Calu3 (cell line): Measurements from ENCODE around the gene FZR1. TPM values are rescaled to one million over a fixed set of nuclear protein-coding genes. Genes with fewer than 3 reads are reported as not detected.

Source experiments
- BruUV-seq: library from RNA; stranded (reverse); fragments of 400-500 nt; replicated peaks from 2 replicates; lab custom pipeline; 2021; lab: Mats Ljungman, UMichigan
- CTCF ChIA-PET: fragments of 300-600 bp; sonication (Branson Sonifier 250); formaldehyde crosslinking; loops from one replicate; lab custom pipeline; 2022; ENCODE audit warnings: antibody characterized with exemption; lab: Charles Lee
- DNase-seq: peaks from one replicate; pipeline ENCODE4 v3.0.0; 2022
- H3K27ac Mint-ChIP-seq: one replicate; pipeline ENCODE4 v1.8.0; 2022; ENCODE audit warnings: mixed read lengths; ENCODE audit not compliant: unreplicated experiment
- H3K27me3 Mint-ChIP-seq: one replicate; pipeline ENCODE4 v1.8.0; 2022; ENCODE audit warnings: mixed read lengths; ENCODE audit not compliant: unreplicated experiment
- H3K36me3 Mint-ChIP-seq: one replicate; pipeline ENCODE4 v1.8.0; 2022; ENCODE audit warnings: mild to moderate bottlenecking, moderate library complexity, mixed read lengths; ENCODE audit not compliant: insufficient read depth, unreplicated experiment
- H3K4me1 Mint-ChIP-seq: one replicate; pipeline ENCODE4 v1.8.0; 2022; ENCODE audit warnings: mild to moderate bottlenecking, low read depth, mixed read lengths; ENCODE audit not compliant: unreplicated experiment
- H3K4me3 Mint-ChIP-seq: one replicate; pipeline ENCODE4 v1.8.0; 2022; ENCODE audit warnings: mild to moderate bottlenecking, low read depth, moderate library complexity, mixed read lengths; ENCODE audit not compliant: unreplicated experiment
- H3K9me3 Mint-ChIP-seq: one replicate; pipeline ENCODE4 v1.8.0; 2022; ENCODE audit warnings: low read depth, mixed read lengths; ENCODE audit not compliant: unreplicated experiment
- CTCF ChIP-seq: fragments of 200-600 bp; IDR thresholded peaks from one replicate; pipeline ENCODE4 v1.8.0; 2022; ENCODE audit warnings: antibody characterized with exemption; ENCODE audit not compliant: unreplicated experiment
- intact Hi-C: fragments of 100-400 bp; cut with micrococcal nuclease; formaldehyde crosslinking; loops from one replicate; pipeline ENCODE4 v1.10.0; 2022; ENCODE audit not compliant: unreplicated experiment
- total RNA-seq: library from RNA; stranded (reverse); gene quantifications from 2 replicates; pipeline ENCODE4 v1.2.3, GENCODE V29; 2022

The FZR1 gene
- total RNA-seq, 1 experiment from 2014 or later, result 33.1 TPM

- no TSS peak for BruUV-seq
- H3K4me3 Mint-ChIP-seq, result no peak overlapping the region
- H3K36me3 Mint-ChIP-seq, result peaks cover 14% of the 10 kb centered on the region
- DNase-seq, result no peak
- no peaks in the 10 kb centered on the region for H3K4me1 Mint-ChIP-seq
- H3K27me3 Mint-ChIP-seq, result peaks cover 16% of the 10 kb centered on the region
- H3K27ac Mint-ChIP-seq, result no peak overlapping the region
- intact Hi-C loops, result no loop called here
- CTCF ChIA-PET, result no interaction called here
- no peak for TF ChIP-seq CTCF
- H3K9me3 Mint-ChIP-seq, result peaks cover 2% of the 10 kb centered on the region
These were observed 38.5 kb upstream of the FZR1 start for GRCh38 chr19:3467437-3468198.

- peaks cover 16% of the 10 kb centered on the region for H3K27me3 Mint-ChIP-seq
- H3K4me1 Mint-ChIP-seq, result no peaks in the 10 kb centered on the region
- H3K9me3 Mint-ChIP-seq, result peaks cover 2% of the 10 kb centered on the region
- peaks cover 9% of the 10 kb centered on the region for H3K36me3 Mint-ChIP-seq
- TF ChIP-seq CTCF, result no peak
- no peak for DNase-seq
- intact Hi-C loops, result no loop called here
- no TSS peak for BruUV-seq
- peak overlapping the region; percentile 58 for H3K27ac Mint-ChIP-seq
- no peak overlapping the region for H3K4me3 Mint-ChIP-seq
- CTCF ChIA-PET, result interaction anchor here (0.5 kb wide), 1 partner anchor 486 kb away, joined by 8 read pairs; no protein-coding TSS in a partner anchor
These were observed 37.9 kb upstream of the FZR1 start for GRCh38 chr19:3468211-3468610.

GRCh38 chr19:3469638-3470499 is 36.2 kb upstream of the FZR1 start:
- no peaks in the 10 kb centered on the region for H3K4me1 Mint-ChIP-seq
- CTCF ChIA-PET, result interaction anchor here (0.6 to 1.1 kb wide), 2 partner anchors 15 to 169 kb away, joined by 4 to 5 read pairs; no protein-coding TSS in a partner anchor
- intact Hi-C loops, result no loop called here
- no peak for TF ChIP-seq CTCF
- no TSS peak for BruUV-seq
- H3K27ac Mint-ChIP-seq, result no peak overlapping the region
- no peak for DNase-seq
- peaks cover 16% of the 10 kb centered on the region for H3K27me3 Mint-ChIP-seq
- peaks cover 2% of the 10 kb centered on the region for H3K9me3 Mint-ChIP-seq
- peaks cover 9% of the 10 kb centered on the region for H3K36me3 Mint-ChIP-seq
- no peak overlapping the region for H3K4me3 Mint-ChIP-seq

DNA sequence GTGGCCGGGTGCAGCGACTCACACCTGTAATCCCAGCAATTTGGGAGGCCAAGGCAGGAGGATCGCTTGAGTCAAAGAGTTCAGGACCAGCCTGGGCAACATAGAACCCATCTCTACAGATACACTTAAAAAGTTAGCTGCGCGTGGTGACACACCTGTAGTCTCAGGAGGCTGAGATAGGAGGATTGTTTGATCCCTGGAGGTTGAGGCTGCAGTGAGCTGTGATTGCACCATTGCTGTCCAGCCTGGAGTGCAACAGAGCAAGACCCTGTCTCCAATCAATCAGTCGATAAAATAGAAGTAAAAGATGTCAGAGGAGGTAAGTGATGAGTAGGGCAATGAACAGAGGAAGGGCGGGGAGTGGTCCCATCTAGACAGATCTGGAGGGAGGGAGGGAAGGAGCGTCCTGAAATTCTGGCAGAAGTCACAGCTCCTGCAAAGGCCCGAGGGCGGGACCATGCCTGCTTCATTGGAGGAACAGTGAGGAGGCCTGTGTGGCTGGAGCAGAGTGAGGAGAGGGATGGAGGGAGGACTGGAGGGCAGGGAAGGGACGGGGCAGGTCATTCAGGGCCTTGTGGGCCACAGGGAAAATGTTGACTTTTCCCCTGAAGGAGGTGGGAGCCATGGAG is 35.5 kb upstream of the FZR1 start:
- Mint-ChIP-seq H3K27ac (no peak overlapping the region), H3K4me1 (no peaks in the 10 kb centered on the region), H3K9me3 (peaks cover 2% of the 10 kb centered on the region), H3K4me3 (no peak overlapping the region), H3K27me3 (peaks cover 16% of the 10 kb centered on the region), H3K36me3 (peaks cover 9% of the 10 kb centered on the region)
- CTCF ChIA-PET, result no interaction called here
- BruUV-seq, result no TSS peak
- DNase-seq, result no peak
- TF ChIP-seq CTCF, result no peak
- intact Hi-C loops, result no loop called here
